Right ventricle myocardium superior (tissue), 1 donor: Measurements from ENCODE around the gene CACNA1F. TPM values are rescaled to one million over a fixed set of nuclear protein-coding genes. Genes with fewer than 3 reads are reported as not detected.
"Not testable (repeated sequence)": the region's sequence is repeated elsewhere in the genome, so short reads cannot be mapped to it uniquely, and the experiment has no call there.

Source experiments
- ATAC-seq: fragments of 200-7000 bp; cut with Tn5 transposase; one replicate; pipeline ENCODE4 v1.9.1; 2020; ENCODE audit warnings: mild to moderate bottlenecking; ENCODE audit not compliant: poor library complexity
- DNase-seq: peaks from one replicate; pipeline ENCODE4 v3.0.0-alpha.2; 2020
- intact Hi-C: fragments of 100-400 bp; cut with DNase I; formaldehyde crosslinking; loops from one replicate; pipeline ENCODE4 v1.11.2; 2022
- total RNA-seq: library from RNA; stranded (reverse); fragmentation: NEBNext Ultra II Directional; extraction: Animal tissue kit (Norgen Biotek cat#: 25700); gene quantifications from one replicate; pipeline ENCODE4 v1.2.1, GENCODE V29; 2021
- donor health status: DM: no; HTN: yes; CAD: no; lungs with severe emphysema.

Gene CACNA1F
- total RNA-seq, 1 donor from 2014 or later, result 0.11 TPM

DNA sequence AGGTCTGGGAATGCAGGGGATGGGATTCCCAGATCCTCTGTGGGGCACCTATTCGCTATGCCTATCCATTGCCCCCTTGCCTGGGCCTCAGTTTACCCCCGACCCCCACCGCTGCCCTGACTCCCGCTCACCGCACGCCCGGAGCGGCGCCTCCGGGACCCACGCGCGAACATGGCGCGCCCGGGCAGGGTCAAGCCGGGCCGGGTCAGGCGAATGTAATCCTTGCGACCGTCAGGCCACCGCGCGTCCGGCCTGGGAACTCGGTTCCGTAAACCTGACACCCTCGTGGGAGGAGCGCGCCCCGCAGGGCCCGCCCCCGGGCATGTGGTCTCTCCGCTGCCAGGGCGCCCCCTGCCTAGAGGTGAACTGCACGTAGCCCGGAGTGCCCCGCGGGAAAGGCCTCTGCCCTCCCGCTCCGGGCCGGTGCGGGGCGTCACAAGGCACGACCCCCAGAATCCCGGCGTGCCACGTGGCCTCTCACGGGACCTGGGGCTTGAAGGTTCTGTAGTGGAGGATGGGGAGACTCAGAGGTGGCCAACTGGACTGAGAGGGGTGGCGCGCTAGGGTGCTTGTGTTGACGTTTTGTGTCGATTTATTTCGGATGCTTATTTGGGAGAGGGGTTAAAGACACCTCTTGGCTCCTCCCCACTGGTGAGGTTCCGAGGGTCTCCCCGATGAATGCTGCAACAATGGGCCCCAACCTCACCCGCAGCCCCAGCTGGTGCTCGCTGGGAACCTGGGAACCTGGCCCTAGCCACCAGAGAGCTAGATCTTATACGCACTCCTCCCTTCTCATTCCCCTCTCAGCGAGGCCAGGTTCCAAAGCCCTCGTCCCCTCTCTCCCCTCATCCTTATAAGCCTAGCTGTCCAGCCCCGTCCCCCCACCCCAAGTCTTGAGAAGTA, 46.8 kb downstream of the CACNA1F start, which contains the start of gene PRICKLE3:
TSS of gene PRICKLE3 (minus strand) at position 249 of the 903 bp plus-strand sequence. CDS start at position 173, 76 bp downstream.
- peak; percentile 65 for ATAC-seq
- intact Hi-C loops, result no loop called here
- peak; percentile 92 for DNase-seq

DNA sequence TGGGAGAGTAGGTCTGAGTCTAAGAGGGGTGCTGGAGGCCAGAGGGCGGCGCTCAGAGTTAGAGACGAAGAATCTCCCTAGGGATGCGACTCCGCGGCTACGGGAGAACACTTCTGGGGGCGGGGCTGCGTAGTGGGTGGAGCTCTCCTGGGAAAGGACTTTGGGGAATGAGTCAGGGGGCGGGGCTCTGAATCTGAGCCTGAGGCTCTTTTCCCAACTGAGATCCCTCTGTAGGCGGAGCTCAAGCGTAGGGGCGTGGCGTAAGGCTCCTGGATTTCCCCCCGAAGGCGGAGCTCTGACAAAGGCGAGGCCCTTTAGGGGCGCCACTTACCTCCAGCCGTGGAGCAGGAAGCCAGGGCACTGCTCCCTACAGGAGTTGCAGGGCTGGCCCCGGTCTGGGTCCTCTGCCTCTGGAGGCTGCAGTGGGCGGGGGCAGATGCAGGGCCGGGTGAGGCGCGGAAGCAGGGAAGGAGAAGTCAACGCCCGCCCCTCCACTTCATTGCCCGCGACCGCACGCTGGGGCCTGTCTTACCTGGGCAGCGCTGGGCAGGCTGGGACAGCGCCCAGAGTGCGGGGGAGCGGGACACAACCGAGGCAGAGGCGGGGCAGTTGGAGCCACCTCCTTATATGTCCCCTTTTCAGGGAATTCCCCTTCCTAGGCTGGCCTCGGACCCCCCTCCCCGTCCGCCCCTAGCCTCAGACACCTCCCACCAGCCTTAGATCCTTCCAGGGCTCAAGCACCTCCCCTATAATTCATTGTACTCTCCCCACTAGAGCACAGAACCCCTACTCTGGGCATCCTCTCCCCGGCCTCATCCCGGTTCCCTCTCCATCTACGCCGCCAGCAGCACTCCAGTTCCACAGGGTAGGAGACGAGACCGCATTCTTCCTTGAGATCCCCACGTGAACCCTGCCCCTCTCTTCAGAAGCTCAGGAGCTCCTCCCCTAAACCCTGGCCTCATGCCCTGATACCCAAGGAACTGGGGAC, 48.6 kb downstream of the CACNA1F start:
- DNase-seq, result peak; percentile 93
- intact Hi-C loops, result no loop called here
- peak; percentile 85 for ATAC-seq

DNA sequence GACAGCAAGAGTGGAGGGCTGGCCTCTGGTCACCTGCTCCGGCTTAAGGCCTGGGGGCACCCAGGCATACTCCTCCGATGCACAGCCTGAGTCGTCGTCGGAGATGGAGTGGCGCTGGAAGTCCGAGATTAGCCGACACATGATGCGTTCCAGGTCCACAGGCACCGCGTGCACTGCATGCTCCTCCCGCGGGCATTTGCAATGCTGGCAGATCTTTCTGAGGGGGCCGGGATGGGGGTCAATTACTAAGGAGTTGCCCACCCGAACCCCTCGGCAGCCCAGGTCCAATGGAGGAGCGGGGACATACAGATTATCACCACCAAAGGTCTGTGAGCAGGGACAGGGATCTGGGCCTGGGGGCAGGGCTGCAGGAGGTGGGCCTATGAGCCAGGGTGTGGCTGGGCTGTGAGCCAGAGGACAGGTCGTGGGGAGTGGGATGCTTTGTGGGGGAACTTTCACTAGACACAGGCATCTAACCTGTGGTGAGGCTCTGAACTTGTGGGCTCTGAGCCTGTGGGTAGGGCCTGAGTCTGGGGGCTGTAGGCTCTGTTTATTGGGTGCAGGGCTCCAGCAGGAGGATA, 49.3 kb downstream of the CACNA1F start:
- ATAC-seq (no peak), DNase-seq (peak; percentile 51)
- intact Hi-C loops, result no loop called here

DNA sequence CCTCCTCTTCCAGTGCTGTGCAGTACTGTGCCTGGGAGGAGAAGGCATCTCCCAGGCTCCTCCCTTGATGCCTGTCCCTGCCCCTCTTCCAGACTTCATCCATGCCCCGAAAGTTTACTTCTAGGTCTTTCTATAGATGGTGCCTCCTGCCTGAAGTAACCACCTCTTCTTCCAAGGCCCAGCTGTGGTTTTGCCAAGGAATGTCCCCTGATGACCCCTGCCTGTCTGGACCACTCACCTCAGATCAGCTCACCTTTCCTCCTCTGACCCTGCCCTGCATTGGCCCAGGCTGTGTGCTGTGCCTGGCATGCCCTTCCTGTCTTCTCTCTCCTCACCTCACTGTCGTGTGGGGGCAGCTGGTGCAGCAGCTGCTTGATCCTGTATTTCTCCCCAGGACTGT, 53.8 kb downstream of the CACNA1F start:
- DNase-seq (no peak), ATAC-seq (no peak)
- intact Hi-C loops, result no loop called here

DNA sequence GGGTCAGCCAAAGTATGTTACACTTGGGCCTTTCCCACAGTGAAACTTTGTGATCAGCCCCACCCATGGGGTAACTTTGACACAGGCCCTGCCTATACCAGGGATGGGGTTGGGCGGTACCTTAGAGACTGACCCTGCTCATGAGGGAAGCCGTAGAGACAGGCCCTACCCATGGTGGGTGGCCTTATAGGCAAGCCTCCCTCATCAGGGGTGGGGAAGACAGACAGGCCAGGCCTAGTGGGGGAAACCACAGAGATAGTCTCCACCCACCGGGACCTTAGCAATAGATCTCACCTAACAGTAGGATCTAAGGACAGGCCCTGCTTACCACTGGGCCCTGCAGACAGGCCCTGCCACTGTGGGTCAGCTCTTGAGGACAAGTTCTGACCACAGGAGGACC, 54.6 kb downstream of the CACNA1F start:
- no peak for ATAC-seq
- DNase-seq, result no peak
- intact Hi-C loops, result no loop called here

DNA sequence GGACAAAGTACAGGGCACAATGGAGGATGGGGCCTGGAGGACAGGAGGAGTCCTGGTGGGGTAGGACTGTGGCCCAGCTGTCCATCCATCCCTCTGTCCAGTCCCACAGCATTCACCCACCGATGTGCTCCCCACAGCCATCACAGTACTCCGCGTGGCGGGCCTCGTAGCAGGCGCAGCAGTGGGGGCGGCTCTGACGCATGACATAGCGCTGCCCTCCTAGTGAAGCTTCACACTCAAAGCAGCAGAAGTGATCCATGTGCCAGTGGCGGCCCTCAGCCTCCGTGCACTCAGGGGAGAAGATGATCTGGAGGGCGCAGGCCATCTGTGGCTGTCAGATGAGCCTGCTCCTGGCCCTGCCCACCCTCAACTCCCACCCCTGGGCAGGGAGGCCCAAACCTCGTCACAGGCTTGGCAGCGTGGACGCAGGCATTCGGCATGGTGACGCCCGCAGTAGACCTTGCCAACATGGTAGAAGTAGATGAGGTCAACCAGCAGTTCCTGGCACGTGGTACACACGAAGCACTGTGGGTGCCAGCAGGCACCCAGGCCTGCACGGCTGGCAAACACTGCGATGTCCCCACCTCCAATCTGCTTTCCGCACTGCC, 55.2 kb downstream of the CACNA1F start:
- intact Hi-C loops, result no loop called here
- DNase-seq, result no peak
- ATAC-seq, result peak; percentile 18

DNA sequence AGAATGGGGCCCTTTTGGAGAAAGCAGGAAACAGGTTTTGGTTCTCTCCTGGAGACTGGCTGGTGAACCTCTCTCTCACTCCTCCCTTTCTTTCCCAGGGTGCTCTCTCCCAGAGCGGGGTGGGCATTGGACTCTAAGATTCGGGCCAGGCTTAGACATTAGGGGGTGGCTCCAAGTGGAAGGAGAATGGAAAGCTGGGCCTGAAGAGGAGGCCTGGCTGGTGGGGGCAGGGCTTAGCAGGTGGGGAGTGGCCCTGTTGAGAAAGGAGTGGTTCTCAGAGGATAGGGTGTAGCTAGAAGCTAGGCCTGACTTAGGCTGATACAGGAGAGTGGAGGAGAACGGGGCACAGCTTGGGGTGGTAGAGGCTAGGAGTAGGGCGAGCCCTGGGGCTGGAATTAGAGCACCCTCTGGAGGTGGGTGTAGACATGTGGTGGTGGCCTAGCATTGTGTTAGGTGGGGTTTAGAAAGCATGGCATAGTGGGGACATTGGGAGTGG, 55.8 kb downstream of the CACNA1F start:
- ATAC-seq (peak; percentile 29), DNase-seq (no peak)
- intact Hi-C loops, result no loop called here

DNA sequence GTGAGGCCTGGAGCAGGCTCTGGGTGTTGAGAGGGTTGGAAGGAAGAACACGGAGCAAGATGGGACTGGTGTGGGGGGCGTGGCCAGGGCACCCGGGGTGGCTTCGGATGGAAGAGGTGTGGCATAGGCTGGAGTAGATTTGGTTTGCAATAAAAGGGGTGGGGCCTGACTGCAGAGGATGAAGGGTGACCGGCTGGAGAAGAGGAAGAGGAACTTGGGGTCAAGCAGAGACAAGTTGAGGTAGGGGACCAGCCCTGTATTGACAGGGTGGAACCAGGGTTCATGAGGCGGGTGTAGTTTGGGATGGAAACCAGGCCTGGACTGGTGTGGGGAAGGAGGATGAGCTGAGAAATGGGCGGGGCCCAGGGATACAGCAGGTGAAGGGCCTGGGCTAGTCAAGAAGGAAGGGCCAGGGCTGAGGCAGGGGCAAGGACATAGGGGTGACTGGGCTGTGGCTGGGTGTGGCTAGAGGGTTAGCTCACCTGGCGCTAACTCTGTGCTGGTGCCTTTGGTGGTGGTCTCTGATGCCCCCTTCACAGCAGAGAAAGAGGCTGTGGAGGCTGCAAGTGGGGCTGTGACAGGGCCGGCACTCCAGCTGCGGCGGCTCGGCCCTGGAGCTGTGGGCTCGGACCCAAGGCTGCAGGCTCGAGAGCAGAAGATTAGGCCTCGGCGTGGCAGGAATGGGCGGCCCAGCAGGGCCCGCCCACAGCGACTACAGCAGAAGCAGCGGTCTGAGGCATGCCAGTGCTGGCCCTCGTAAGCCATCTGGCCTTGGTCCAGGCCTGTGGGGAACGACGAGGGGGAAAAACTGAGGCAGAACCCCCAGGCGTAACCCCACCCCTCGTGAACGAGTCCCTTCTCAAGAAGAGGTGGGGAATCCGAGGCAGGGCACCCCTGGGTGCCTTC, 56.5 kb downstream of the CACNA1F start:
- intact Hi-C loops, result no loop called here
- ATAC-seq (peak; percentile 7), DNase-seq (peak; percentile 57)

DNA sequence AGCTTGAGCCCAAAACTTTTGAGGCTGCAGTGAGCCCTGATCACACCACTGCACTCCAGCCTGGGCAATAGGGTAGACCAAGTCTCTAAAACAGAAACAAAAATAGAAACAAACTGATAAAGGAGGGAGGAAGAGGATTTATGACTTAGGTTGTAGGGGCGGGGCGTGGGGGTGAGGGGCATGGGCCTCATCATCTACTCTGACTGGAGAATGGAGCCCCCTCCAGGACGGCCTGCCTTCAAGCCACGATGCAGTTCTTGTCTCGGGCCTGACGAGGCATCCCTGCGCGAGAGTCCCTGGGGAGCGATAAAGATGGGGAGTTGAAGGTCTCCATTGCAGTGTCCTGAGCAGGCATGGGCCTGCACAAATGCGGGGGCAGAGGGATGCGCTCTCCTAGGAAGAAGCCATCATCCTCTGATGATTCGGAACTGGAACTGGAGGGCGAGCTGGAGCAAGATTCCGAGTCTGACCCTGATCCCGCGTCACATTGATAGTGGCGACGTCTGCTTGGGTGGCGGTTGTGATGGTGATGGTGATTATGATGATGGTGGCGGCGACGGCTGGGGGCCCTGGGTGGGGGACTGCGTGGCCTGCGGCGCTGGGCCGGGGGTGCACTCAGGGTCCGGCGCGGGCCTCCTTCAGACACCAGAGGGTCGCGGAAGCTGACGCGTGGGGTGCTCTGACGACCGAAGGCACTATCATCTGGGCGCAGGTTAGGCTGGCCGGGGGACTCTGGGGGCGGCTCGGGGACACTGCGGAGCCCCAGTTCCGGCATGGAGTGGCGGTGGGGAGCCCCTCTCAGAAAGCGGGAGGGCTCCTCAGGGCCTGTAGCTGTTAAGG, 57.5 kb downstream of the CACNA1F start:
- ATAC-seq (no peak), DNase-seq (no peak)
- intact Hi-C loops, result no loop called here

DNA sequence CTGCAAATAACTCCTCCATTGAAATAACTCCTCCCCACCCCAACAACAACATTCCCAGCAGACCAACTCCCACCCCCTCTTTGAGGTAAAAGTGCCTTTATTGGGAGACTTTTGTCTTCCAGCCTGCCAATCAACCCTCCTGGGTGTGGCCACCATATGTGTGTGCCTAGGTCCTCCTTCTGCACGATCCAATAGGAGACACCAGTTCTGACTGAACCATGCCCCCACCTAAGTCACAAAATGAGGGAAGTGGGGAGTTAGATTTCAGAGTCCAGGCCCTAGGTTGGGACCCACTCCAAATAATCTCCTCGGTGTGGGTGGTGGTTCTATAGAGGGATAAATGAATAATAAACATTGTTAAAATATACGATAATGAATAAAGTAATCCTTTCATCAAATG, 58.4 kb downstream of the CACNA1F start:
- DNase-seq (no peak), ATAC-seq (no peak)
- intact Hi-C loops, result no loop called here

DNA sequence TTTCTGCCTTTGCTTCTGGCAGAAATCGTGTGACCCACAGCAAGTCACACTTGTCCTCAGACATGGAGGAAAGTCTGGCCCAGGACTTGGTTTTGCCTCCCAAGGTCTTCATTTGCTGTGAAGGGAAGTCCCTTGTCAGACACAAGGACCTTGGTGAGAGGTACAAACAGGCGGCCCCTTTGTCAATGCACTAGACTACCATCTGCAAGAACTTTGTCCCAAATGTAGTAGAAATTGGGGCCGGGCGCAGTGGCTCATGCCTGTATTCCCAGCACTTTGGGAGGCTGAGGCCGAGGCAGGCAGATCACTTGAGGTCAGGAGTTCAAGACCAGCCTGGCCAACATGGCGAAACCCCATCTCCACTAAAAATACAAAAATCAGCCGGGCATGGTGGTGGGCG, 59.6 kb downstream of the CACNA1F start:
- DNase-seq, ATAC-seq, intact Hi-C loops: not testable (repeated sequence)

DNA sequence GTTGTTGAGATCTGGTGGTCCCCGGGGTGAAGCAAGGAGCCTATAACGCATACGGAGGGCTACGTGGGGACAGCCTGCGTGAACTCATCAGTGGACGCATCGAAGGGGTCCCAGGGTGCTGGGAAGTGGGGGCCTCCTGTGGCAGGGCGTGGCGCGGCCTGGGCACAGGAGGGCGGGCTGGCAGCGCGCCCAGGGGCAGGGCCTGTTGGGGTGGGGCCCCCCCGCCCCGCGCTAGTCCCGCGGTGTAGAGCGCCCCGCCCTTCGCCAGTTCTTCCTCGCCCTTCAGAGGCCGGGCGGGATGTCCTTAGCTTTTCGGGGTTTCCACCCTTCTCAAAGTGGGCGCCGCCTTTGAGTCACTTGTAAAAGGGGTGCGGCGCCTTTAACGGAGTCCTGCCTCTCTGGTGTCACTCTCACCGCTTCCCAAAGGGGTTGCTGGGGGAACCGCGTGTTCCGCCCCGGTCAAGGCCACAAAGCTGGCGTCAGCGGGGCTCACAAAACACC, 60.8 kb downstream of the CACNA1F start:
- ATAC-seq, result peak; percentile 76
- DNase-seq, result peak; percentile 85
- intact Hi-C loops, result no loop called here

DNA sequence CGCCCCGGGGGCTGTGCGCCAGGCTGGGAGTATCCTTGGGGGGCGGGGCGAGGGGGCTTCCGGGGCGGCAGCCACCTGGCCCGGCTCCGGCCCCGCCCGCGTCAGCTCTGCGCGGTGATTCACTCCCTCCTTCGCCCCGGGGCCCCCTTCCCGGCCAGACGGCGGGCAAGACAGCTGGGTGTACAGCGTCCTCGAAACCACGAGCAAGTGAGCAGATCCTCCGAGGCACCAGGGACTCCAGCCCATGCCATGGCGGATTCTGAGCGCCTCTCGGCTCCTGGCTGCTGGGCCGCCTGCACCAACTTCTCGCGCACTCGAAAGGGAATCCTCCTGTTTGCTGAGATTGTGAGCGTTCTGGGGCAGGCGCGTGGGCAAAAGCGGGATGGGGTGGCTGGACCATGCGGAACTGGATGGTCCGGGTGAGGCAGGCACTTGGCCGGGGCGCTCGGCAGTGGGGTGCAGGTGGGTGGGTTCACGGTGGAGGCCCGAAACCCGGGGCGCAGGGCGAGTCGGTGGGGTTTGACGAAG, 61.3 kb downstream of the CACNA1F start, which contains the start of gene PLP2:
TSS of gene PLP2 (plus strand) at position 147 of the 528 bp plus-strand sequence. CDS start at position 250, 103 bp downstream.
- intact Hi-C loops, result no loop called here
- peak; percentile 34 for ATAC-seq
- DNase-seq, result peak; percentile 63

DNA sequence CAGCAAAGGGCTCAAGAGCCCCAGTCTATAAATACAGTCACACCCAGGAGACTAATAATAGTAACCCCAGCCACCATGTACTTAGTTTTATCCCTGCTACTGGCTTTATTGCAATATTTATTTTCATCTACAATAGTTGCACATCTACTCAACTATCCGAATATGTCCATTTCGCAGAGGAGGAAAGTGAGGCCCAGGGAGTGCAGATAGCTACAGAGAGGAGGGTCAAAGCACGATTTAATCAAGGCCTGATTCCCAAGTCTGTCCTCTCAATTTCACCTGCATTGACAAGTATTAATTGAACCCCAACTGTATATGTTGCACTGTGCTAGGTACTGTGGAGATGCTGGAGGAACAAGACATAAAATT, 65.4 kb downstream of the CACNA1F start:
- ATAC-seq (no peak), DNase-seq (no peak)
- intact Hi-C loops, result no loop called here

DNA sequence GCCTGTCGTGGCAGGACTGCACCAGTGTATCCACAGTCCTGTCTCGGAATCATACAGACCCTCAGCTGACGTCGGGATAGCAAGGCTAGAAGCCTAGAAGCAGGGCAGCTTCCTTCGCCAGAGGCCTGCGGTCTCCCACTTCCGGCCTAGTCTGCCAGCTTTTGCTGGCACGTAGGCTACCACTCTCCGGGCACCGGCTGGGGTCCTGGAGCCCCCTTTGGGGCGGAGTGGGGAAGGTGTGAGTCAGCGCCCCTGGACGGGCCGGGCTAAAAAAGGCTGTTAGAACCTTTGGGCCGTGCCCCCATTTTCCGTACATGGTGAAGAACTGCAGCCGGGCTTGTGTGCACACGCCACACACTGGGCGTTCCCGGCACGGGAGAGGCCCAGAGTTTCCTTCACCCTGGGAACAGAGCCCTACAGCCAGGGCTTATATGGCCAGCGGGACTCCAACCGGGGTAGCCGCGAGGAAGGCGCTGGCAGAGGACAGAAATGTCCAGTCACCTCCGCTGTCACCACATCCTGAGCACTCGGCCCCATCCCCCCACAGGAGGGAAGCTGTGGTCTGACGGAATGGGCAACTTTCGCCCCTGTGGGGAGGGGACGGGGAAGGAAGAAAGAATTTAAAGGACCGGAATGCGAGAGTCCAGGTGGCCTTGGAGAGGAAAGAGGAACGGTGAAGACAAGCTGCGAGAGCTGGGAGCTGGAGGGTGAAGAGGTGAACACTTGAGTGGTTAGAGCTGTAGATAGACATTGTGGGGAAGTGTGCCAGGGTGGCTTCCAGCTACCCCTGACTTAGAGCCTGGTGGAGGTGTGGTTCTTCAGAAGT, 66.0 kb downstream of the CACNA1F start:
- ATAC-seq (peak; percentile 68), DNase-seq (peak; percentile 85)
- intact Hi-C loops, result no loop called here
